Left lung (tissue), 10 donors: ENCODE measurements around the gene CRTC1. TPM values are rescaled to one million over a fixed set of nuclear protein-coding genes. Genes with fewer than 3 reads are reported as not detected.

ENCODE experiments used
- ATAC-seq: fragments of 200-7000 bp; cut with Tn5 transposase; one replicate; pipeline ENCODE4 v1.9.1; 2020; ENCODE audit warnings: moderate library complexity
- DNase-seq, 4 donors: peaks; one replicate each; pipeline ENCODE4 v3.0.0-alpha.2; 2013 to 2020
- H3K27ac ChIP-seq, 2 donors: fragments of 200-600 bp; sonication (generic) in 1 of 2; one replicate each; pipeline versions ENCODE4 v1.5.0 to v1.8.0; 2020 to 2021
- H3K27me3 ChIP-seq, 2 donors: fragments of 200-600 bp; sonication (generic) in 1 of 2; one replicate each; pipeline versions ENCODE4 v1.5.0 to v1.8.0; 2020 to 2021
- H3K36me3 ChIP-seq, 2 donors: fragments of 200-600 bp; sonication (generic) in 1 of 2; one replicate each; pipeline versions ENCODE4 v1.5.0 to v1.8.0; 2020 to 2021
- H3K4me1 ChIP-seq, 2 donors: fragments of 200-600 bp; one replicate each; pipeline ENCODE4 v1.8.0; 2021
- H3K4me3 ChIP-seq, 2 donors: fragments of 200-600 bp; sonication (generic) in 1 of 2; one replicate each; pipeline versions ENCODE4 v1.5.0 to v1.8.0; 2020 to 2021; ENCODE audit warnings: mild to moderate bottlenecking in 1 of 2
- H3K9me3 ChIP-seq, 2 donors: fragments of 200-600 bp; sonication (generic) in 1 of 2; one replicate each; pipeline versions ENCODE4 v1.5.0 to v1.8.0; 2020 to 2021
- intact Hi-C, 2 donors: fragments of 100-400 bp; cut with DNase I; formaldehyde crosslinking; loops; one replicate each; pipeline versions ENCODE4 v1.11.2 to v1.14.2; 2022
- polyA plus RNA-seq, 6 donors: library from polyadenylated mRNA; unstranded; fragments of 120-200 nt; gene quantifications; one replicate each; pipeline ENCODE4 v1.2.1, GENCODE V29; 2013; ENCODE audit not compliant: insufficient read length in 6 of 6
- total RNA-seq, 2 donors: library from RNA; stranded (reverse); fragmentation: NEBNext Ultra II Directional; extraction: Animal tissue kit (Norgen Biotek cat#: 25700); gene quantifications; one replicate each; pipeline ENCODE4 v1.2.1, GENCODE V29; 2021
- TF ChIP-seq, protein P1 (sequence below), 2 donors: fragments of 200-600 bp; sonication (generic) in 1 of 2; IDR thresholded peaks; one replicate each; pipeline versions ENCODE4 v1.5.0 to v1.8.0; 2021; ENCODE audit warnings: antibody characterized with exemption in 2 of 2
- donor health status: DM: no; HTN: yes; CAD: no.
- donor health status: DM: no; HTN: no; CAD: no.

The CRTC1 gene
- total and polyA plus RNA-seq, 8 donors, result 11.3 to 23.9 (median 14.6) TPM

DNA sequence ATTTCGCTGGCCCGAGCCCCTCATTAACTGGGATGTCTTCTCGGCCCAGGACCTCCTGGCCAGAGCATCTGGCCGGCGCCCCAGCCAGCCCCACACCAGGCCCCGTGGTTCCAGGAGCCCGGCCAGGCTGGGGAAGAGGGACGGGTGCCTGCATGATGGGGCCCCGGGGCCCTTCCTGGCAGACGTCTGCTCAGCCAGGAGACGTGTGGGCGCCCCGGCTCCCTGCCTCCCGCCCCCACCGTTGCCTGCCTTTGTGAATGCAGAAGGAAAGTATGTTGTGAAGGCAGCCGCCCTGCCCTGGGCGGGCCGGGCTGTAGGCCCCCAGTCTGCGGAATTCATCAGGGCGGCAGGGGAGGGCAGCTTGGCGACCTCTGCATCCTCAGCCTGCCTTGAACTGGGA, 112.1 kb downstream of the CRTC1 start:
- Histone ChIP-seq H3K4me3 (no peak overlapping the region), H3K4me1 (peaks cover 0 to 5% of the 10 kb centered on the region in 2 donors), H3K36me3 (no peaks in the 10 kb centered on the region), H3K27ac (no peak overlapping the region), H3K27me3 (peaks cover 17 to 92% of the 10 kb centered on the region in 2 donors), H3K9me3 (no peaks in the 10 kb centered on the region)
- ATAC-seq (peak; percentile 38), DNase-seq (peak in 1 of 4 donors; percentile 67)
- intact Hi-C loops, result no loop called here
- TF ChIP-seq, protein P1, sequence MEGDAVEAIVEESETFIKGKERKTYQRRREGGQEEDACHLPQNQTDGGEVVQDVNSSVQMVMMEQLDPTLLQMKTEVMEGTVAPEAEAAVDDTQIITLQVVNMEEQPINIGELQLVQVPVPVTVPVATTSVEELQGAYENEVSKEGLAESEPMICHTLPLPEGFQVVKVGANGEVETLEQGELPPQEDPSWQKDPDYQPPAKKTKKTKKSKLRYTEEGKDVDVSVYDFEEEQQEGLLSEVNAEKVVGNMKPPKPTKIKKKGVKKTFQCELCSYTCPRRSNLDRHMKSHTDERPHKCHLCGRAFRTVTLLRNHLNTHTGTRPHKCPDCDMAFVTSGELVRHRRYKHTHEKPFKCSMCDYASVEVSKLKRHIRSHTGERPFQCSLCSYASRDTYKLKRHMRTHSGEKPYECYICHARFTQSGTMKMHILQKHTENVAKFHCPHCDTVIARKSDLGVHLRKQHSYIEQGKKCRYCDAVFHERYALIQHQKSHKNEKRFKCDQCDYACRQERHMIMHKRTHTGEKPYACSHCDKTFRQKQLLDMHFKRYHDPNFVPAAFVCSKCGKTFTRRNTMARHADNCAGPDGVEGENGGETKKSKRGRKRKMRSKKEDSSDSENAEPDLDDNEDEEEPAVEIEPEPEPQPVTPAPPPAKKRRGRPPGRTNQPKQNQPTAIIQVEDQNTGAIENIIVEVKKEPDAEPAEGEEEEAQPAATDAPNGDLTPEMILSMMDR (IDR thresholded peaks at IDR 0.05), result no peak

DNA sequence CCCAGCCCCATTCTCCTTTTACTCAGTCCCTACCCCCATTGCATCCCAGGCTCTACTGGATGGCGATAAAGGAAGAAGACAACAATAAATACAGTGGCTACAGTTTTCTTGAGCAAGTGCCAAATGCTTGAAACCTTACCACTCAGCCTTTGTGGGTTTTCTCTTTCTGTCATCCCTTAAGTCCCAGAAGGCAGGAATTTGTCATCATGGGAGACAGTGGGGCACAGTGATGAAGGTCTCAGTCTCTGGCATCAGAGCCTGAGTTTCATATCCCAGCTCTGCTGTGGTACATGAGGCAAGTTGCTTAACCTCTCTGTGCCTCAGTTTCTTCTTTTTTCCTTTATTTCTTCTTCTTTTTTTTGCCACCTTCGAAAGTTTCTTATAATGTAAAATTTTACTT, 112.8 kb downstream of the CRTC1 start:
- intact Hi-C loops, result no loop called here
- H3K9me3 ChIP-seq, result no peaks in the 10 kb centered on the region
- H3K4me1 ChIP-seq, result no peaks in the 10 kb centered on the region
- DNase-seq, result no peak
- TF ChIP-seq, protein P1 (IDR thresholded peaks at IDR 0.05), result no peak
- H3K27me3 ChIP-seq, result peaks cover 10 to 92% of the 10 kb centered on the region in 2 donors
- H3K36me3 ChIP-seq, result no peaks in the 10 kb centered on the region
- no peak overlapping the region for H3K27ac ChIP-seq
- no peak overlapping the region for H3K4me3 ChIP-seq
- no peak for ATAC-seq

DNA sequence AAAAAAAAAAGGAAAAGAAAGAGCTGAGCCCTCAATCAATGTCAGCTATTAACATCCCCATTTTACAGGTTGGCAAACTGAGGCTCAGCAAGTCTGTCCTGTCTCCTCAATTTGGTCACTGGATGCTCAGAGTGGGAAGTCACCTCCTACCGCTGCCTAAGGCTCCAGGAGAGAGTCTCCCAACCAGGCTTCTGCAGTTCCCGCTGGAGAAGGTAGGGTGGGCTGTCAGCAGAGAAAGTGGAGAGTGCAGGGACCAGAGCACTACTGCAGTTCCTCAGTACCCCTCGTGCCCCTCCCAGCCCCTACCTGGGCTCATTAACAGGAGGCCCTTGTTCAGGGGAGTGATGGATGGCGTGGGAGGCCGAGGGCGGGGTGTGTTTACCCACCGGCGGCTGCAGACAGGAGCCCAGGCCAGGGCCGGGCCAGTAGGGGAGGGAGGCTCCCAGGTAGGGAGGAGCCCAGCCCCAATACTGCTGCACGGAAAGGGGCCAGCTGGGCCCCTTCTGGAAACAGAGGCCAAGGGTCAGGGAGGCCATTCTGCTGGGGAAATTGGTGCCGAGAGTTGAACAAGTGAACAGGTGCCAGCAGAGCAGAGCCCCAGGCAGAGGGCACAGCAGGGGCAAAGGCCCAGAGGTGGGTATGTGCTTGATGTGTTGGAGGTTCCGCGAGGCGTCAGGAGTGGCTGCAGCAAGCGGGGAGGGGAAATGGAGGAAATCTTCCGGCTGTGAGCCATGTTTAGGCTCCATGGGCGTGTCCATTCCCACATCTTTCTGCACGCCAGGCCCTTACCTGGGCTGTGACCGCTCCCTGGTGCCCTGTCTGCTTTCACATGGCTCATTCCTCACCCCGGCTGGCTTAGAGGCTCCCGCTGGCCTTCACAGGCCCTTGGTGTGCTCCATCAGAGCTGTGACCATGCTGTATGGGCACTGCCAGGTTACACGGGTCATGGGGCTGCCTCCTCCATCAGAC, 115.2 kb downstream of the CRTC1 start:
- TF ChIP-seq, protein P1 (IDR thresholded peaks at IDR 0.05), result no peak
- intact Hi-C loops, result no loop called here
- Histone ChIP-seq H3K4me1 (no peaks in the 10 kb centered on the region), H3K27me3 (peaks cover 0 to 83% of the 10 kb centered on the region in 2 donors), H3K4me3 (no peak overlapping the region), H3K9me3 (no peaks in the 10 kb centered on the region), H3K36me3 (no peaks in the 10 kb centered on the region), H3K27ac (no peak overlapping the region)
- DNase-seq, result peak in 2 of 4 donors; percentile 33 to 76
- ATAC-seq, result peak; percentile 70

DNA sequence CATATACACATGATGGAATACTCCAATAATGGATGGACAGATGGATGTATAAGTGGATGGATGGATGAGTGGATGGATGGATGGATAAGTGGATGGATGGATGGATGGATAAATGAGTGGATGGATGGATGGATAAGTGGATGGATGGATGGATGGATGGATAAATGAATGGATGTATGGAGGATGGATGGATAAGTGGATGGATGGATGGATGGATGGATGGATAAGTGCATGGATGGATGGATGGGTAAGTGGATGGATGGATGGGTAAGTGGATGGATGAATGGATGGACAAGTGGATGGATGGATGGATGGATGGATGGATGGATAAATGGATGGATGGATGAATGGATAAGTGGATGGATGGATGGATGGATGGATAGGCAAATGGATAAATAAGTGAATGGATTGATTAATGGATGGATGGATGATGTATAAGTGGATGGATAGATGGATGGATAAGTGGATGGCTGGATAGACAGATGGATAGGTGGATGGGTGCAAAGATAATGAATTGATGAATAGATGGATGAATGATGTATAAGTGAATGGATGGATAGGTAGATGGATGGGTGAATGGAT, 116.0 kb downstream of the CRTC1 start:
- TF ChIP-seq, protein P1 (IDR thresholded peaks at IDR 0.05), result no peak
- no peak overlapping the region for H3K4me3 ChIP-seq
- no peaks in the 10 kb centered on the region for H3K9me3 ChIP-seq
- ATAC-seq (no peak), DNase-seq (no peak)
- intact Hi-C loops, result no loop called here
- no peak overlapping the region for H3K27ac ChIP-seq
- H3K27me3 ChIP-seq, result peaks cover 0 to 75% of the 10 kb centered on the region in 2 donors
- no peaks in the 10 kb centered on the region for H3K36me3 ChIP-seq
- H3K4me1 ChIP-seq, result no peaks in the 10 kb centered on the region

DNA sequence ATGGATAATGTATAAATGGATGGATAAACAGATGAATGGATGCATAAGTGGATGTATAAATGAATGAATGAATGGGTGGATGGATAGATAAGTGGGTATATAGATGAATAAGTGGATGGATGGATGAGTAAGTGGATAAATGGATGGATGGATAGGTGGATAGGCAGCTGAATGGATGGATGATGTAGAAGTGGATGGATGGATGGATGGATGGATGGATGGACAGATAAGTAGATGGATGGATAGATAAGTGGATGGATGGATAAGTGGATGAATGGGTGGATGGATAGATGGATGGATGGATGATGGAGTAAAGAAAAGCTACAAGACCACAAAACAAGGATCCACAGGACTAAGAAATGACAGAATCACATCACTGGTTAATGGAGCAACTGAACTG, 116.6 kb downstream of the CRTC1 start:
- Histone ChIP-seq H3K9me3 (no peaks in the 10 kb centered on the region), H3K27me3 (peaks cover 0 to 69% of the 10 kb centered on the region in 2 donors)
- TF ChIP-seq, protein P1 (IDR thresholded peaks at IDR 0.05), result no peak

More for the DNA sequence above, 116.6 kb downstream of the CRTC1 start:
- DNase-seq (no peak), ATAC-seq (no peak)
- intact Hi-C loops, result no loop called here
- Histone ChIP-seq H3K36me3 (no peaks in the 10 kb centered on the region), H3K4me3 (no peak overlapping the region), H3K4me1 (no peaks in the 10 kb centered on the region), H3K27ac (no peak overlapping the region)
